NCI-H146 (cell line): Measurements from ENCODE around the gene C13orf46.
"Not testable (repeated sequence)": the region's sequence is repeated elsewhere in the genome, so short reads cannot be mapped to it uniquely, and the experiment has no call there.

Experiments
- DNase-seq: peaks from one replicate; lab custom pipeline; 2025; lab: John Stamatoyannopoulos, UW

C13orf46 gene

GRCh38 chr13:113991676-113992179 lies 17.9 kb upstream of the C13orf46 start:
- no peak for DNase-seq

- DNase-seq = peak; percentile 67
Observed at GRCh38 chr13:113991191-113991669, 17.4 kb upstream of the C13orf46 start.

GRCh38 chr13:113990321-113990837 lies 16.5 kb upstream of the C13orf46 start:
- no peak for DNase-seq

GRCh38 chr13:113989585-113990300 lies 15.9 kb upstream of the C13orf46 start:
- DNase-seq = no peak

GRCh38 chr13:113988859-113989258 lies 15.0 kb upstream of the C13orf46 start:
- DNase-seq = not testable (repeated sequence)

GRCh38 chr13:113982296-113982661 lies 8.4 kb upstream of the C13orf46 start:
- no peak for DNase-seq

GRCh38 chr13:113981611-113982295 lies 7.9 kb upstream of the C13orf46 start:
- DNase-seq = no peak

GRCh38 chr13:113981194-113981605 lies 7.3 kb upstream of the C13orf46 start:
- peak; percentile 99 for DNase-seq

- no peak for DNase-seq
Observed at GRCh38 chr13:113980489-113981064, 6.7 kb upstream of the C13orf46 start.

- no peak for DNase-seq
Observed at GRCh38 chr13:113979791-113980471, 6.1 kb upstream of the C13orf46 start.

- DNase-seq = no peak
Observed at GRCh38 chr13:113978741-113979481, 5.0 kb upstream of the C13orf46 start.

- DNase-seq = no peak
Observed at GRCh38 chr13:113977976-113978375, 4.1 kb upstream of the C13orf46 start.

- DNase-seq = no peak
Observed at GRCh38 chr13:113976711-113977684, 3.1 kb upstream of the C13orf46 start.

- no peak for DNase-seq
Observed at GRCh38 chr13:113975416-113975815, 1.5 kb upstream of the C13orf46 start.

- DNase-seq = no peak
Observed at GRCh38 chr13:113974304-113975281, 717 bp upstream of the C13orf46 start.

GRCh38 chr13:113972451-113973217 lies 1.2 kb downstream of the C13orf46 start:
- DNase-seq = no peak

GRCh38 chr13:113971471-113972231 lies 2.2 kb downstream of the C13orf46 start:
- DNase-seq = no peak
